ENCODE measurements around the gene FBXO31. TPM values are rescaled to one million over a fixed set of nuclear protein-coding genes. Genes with fewer than 3 reads are reported as not detected.

The FBXO31 gene
- total RNA-seq, 1 donor from 2014 or later, result 21.6 TPM

DNA sequence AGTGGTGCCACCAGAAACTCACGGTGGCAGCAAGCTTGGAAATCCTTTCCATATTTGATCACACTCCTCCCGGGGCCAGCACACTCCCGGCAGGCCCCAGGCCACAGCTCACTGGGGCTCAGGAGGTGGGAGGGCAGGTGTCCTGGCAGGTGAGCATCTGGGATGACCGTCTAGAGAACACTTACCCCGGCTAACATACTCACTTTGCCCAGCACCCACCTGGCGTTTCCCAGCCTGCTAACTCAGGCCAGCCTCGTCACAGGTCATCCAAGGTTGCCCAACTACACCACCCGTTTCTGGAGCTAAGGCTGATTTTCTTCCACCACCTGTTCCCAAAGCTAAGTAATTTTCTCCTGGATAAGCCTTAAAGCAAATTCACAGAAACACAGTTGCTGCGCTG, 24.9 kb downstream of the FBXO31 start:
- Mint-ChIP-seq H3K27me3 (no peaks in the 10 kb centered on the region), H3K4me1 (ENCODE audit: low read depth) (peaks cover 4% of the 10 kb centered on the region), H3K9me3 (ENCODE audit: low read depth) (no peaks in the 10 kb centered on the region), H3K4me3 (ENCODE audit: low read depth) (no peak overlapping the region), H3K36me3 (ENCODE audit: insufficient read depth) (peaks cover 21% of the 10 kb centered on the region), H3K27ac (no peak overlapping the region)
- DNase-seq (ENCODE audit: low spot score, unreplicated experiment), result no peak
- TF ChIP-seq, protein P1, sequence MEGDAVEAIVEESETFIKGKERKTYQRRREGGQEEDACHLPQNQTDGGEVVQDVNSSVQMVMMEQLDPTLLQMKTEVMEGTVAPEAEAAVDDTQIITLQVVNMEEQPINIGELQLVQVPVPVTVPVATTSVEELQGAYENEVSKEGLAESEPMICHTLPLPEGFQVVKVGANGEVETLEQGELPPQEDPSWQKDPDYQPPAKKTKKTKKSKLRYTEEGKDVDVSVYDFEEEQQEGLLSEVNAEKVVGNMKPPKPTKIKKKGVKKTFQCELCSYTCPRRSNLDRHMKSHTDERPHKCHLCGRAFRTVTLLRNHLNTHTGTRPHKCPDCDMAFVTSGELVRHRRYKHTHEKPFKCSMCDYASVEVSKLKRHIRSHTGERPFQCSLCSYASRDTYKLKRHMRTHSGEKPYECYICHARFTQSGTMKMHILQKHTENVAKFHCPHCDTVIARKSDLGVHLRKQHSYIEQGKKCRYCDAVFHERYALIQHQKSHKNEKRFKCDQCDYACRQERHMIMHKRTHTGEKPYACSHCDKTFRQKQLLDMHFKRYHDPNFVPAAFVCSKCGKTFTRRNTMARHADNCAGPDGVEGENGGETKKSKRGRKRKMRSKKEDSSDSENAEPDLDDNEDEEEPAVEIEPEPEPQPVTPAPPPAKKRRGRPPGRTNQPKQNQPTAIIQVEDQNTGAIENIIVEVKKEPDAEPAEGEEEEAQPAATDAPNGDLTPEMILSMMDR (IDR thresholded peaks at IDR 0.05; ENCODE audit: unreplicated experiment), result no peak

- Mint-ChIP-seq H3K4me1 (ENCODE audit: low read depth) (no peaks in the 10 kb centered on the region), H3K4me3 (ENCODE audit: low read depth) (no peak overlapping the region), H3K27ac (no peak overlapping the region), H3K27me3 (no peaks in the 10 kb centered on the region), H3K9me3 (ENCODE audit: low read depth) (no peaks in the 10 kb centered on the region), H3K36me3 (ENCODE audit: insufficient read depth) (peaks cover 21% of the 10 kb centered on the region)
- TF ChIP-seq, protein P1 (IDR thresholded peaks at IDR 0.05; ENCODE audit: unreplicated experiment), result no peak
- no peak for DNase-seq (ENCODE audit: low spot score, unreplicated experiment)
Measured at GRCh38 chr16:87358250-87358649, 25.3 kb downstream of the FBXO31 start.

DNA sequence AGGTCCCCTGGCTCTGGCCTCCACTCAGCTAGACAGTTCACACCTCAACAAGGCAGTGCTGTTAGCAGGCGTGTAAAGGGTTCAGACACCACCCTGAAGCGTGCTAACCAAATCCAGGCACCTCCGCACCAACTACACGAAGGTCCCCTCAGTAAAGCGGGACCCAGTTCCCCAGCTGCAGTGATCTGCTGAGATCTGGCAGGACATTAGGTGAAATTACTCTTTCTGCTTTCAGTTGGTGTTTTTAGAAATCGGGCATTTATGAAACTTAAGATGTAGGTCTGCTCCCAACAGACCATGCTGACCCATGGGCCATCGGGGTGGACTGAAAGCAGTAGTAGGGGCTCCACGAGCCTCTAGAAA, 27.1 kb downstream of the FBXO31 start:
- H3K27me3 Mint-ChIP-seq, result no peaks in the 10 kb centered on the region
- no peak for DNase-seq (ENCODE audit: low spot score, unreplicated experiment)
- TF ChIP-seq, protein P1 (IDR thresholded peaks at IDR 0.05; ENCODE audit: unreplicated experiment), result no peak
- H3K27ac Mint-ChIP-seq, result no peak overlapping the region
- H3K9me3 Mint-ChIP-seq (ENCODE audit: low read depth), result no peaks in the 10 kb centered on the region
- peaks cover 19% of the 10 kb centered on the region for H3K36me3 Mint-ChIP-seq (ENCODE audit: insufficient read depth)
- no peaks in the 10 kb centered on the region for H3K4me1 Mint-ChIP-seq (ENCODE audit: low read depth)
- no peak overlapping the region for H3K4me3 Mint-ChIP-seq (ENCODE audit: low read depth)

- Mint-ChIP-seq H3K9me3 (ENCODE audit: low read depth) (no peaks in the 10 kb centered on the region), H3K4me3 (ENCODE audit: low read depth) (no peak overlapping the region), H3K4me1 (ENCODE audit: low read depth) (no peaks in the 10 kb centered on the region), H3K36me3 (ENCODE audit: insufficient read depth) (peaks cover 5% of the 10 kb centered on the region), H3K27ac (no peak overlapping the region), H3K27me3 (no peaks in the 10 kb centered on the region)
- TF ChIP-seq, protein P1 (IDR thresholded peaks at IDR 0.05; ENCODE audit: unreplicated experiment), result no peak
- no peak for DNase-seq (ENCODE audit: low spot score, unreplicated experiment)
Measured at GRCh38 chr16:87353613-87354012, 30.0 kb downstream of the FBXO31 start.

GRCh38 chr16:87352818-87353217, 30.8 kb downstream of the FBXO31 start:
- DNase-seq (ENCODE audit: low spot score, unreplicated experiment), result no peak
- TF ChIP-seq, protein P1 (IDR thresholded peaks at IDR 0.05; ENCODE audit: unreplicated experiment), result no peak
- Mint-ChIP-seq H3K9me3 (ENCODE audit: low read depth) (no peaks in the 10 kb centered on the region), H3K36me3 (ENCODE audit: insufficient read depth) (peaks cover 2% of the 10 kb centered on the region), H3K27me3 (no peaks in the 10 kb centered on the region), H3K4me3 (ENCODE audit: low read depth) (no peak overlapping the region), H3K27ac (no peak overlapping the region), H3K4me1 (ENCODE audit: low read depth) (no peaks in the 10 kb centered on the region)

Data from progenitor cell of endocrine pancreas (in vitro differentiated cells).